ENCODE data around the gene ZFHX3.

The ZFHX3 gene

GRCh38 chr16:73069581-73070262 is 21.8 kb upstream of the ZFHX3 start:
- Histone ChIP-seq H3K4me1 (ENCODE audit: low read length) (no peaks in the 10 kb centered on the region), H3K4me3 (ENCODE audit: low read length) (no peak overlapping the region), H4K20me1 (ENCODE audit: insufficient read depth, low read length) (no peaks in the 10 kb centered on the region), H3K27ac (ENCODE audit: low read length) (no peak overlapping the region), H3K79me2 (ENCODE audit: low read length) (no peaks in the 10 kb centered on the region), H3K9me3 (ENCODE audit: insufficient read depth, low read length) (no peaks in the 10 kb centered on the region), H3K36me3 (replicated peaks; ENCODE audit: low read depth, low read length) (no peaks in the 10 kb centered on the region), H3K9ac (ENCODE audit: low read length) (no peak overlapping the region), H3K4me2 (ENCODE audit: low read length) (no peak overlapping the region), H3K27me3 (ENCODE audit: low read depth, low read length) (peaks cover 3% of the 10 kb centered on the region), H2AFZ (ENCODE audit: low read depth, low read length) (no peak overlapping the region)
- TF ChIP-seq CTCF (IDR thresholded peaks at IDR 0.05; ENCODE audit: low read depth, low read length): no peak
- TF ChIP-seq EZH2phosphoT487 (IDR thresholded peaks at IDR 0.05; ENCODE audit: low read depth): no peak

- H3K27ac ChIP-seq (ENCODE audit: low read length): no peak overlapping the region
- H3K27me3 ChIP-seq (ENCODE audit: low read depth, low read length): peaks cover 3% of the 10 kb centered on the region
- no peak overlapping the region for H2AFZ ChIP-seq (ENCODE audit: low read depth, low read length)
- no peak overlapping the region for H3K4me2 ChIP-seq (ENCODE audit: low read length)
- no peak for TF ChIP-seq CTCF (IDR thresholded peaks at IDR 0.05; ENCODE audit: low read depth, low read length)
- no peak for TF ChIP-seq EZH2phosphoT487 (IDR thresholded peaks at IDR 0.05; ENCODE audit: low read depth)
- no peaks in the 10 kb centered on the region for H4K20me1 ChIP-seq (ENCODE audit: insufficient read depth, low read length)
- H3K4me3 ChIP-seq (ENCODE audit: low read length): no peak overlapping the region
- H3K36me3 ChIP-seq (replicated peaks; ENCODE audit: low read depth, low read length): no peaks in the 10 kb centered on the region
- H3K9me3 ChIP-seq (ENCODE audit: insufficient read depth, low read length): no peaks in the 10 kb centered on the region
- H3K4me1 ChIP-seq (ENCODE audit: low read length): no peaks in the 10 kb centered on the region
- no peaks in the 10 kb centered on the region for H3K79me2 ChIP-seq (ENCODE audit: low read length)
- H3K9ac ChIP-seq (ENCODE audit: low read length): no peak overlapping the region
These were observed 20.8 kb upstream of the ZFHX3 start for GRCh38 chr16:73068541-73069401.

- no peak for TF ChIP-seq EZH2phosphoT487 (IDR thresholded peaks at IDR 0.05; ENCODE audit: low read depth)
- no peak for TF ChIP-seq CTCF (IDR thresholded peaks at IDR 0.05; ENCODE audit: low read depth, low read length)
- no peaks in the 10 kb centered on the region for H3K36me3 ChIP-seq (replicated peaks; ENCODE audit: low read depth, low read length)
- H3K4me2 ChIP-seq (ENCODE audit: low read length): no peak overlapping the region
- no peaks in the 10 kb centered on the region for H4K20me1 ChIP-seq (ENCODE audit: insufficient read depth, low read length)
- H3K27ac ChIP-seq (ENCODE audit: low read length): no peak overlapping the region
- no peaks in the 10 kb centered on the region for H3K9me3 ChIP-seq (ENCODE audit: insufficient read depth, low read length)
- H3K79me2 ChIP-seq (ENCODE audit: low read length): no peaks in the 10 kb centered on the region
- no peak overlapping the region for H3K4me3 ChIP-seq (ENCODE audit: low read length)
- no peak overlapping the region for H2AFZ ChIP-seq (ENCODE audit: low read depth, low read length)
- no peak overlapping the region for H3K9ac ChIP-seq (ENCODE audit: low read length)
- H3K4me1 ChIP-seq (ENCODE audit: low read length): no peaks in the 10 kb centered on the region
- peaks cover 4% of the 10 kb centered on the region for H3K27me3 ChIP-seq (ENCODE audit: low read depth, low read length)
These were observed 20.0 kb upstream of the ZFHX3 start for GRCh38 chr16:73067671-73068540.
